Activated CD4-positive, alpha-beta T cell treated with anti-CD3 and anti-CD28 coated beads, Interleukin-2, amount 50 U/mL, for 4 hours (primary cell): ENCODE data around the gene SNX27.
"Not testable (repeated sequence)": the region's sequence is repeated elsewhere in the genome, so short reads cannot be mapped to it uniquely, and the experiment has no call there.

Experiments
- DNase-seq, 2 experiments: peaks; one replicate each; pipeline ENCODE4 v3.0.0-alpha.2; 2020

SNX27 gene

GRCh38 chr1:151611832-151612500 is at the start of gene SNX27:
SNX27 (plus strand) TSS chr1:151612050; CDS start chr1:151612202, 152 bp downstream.
- peak; percentile 87 to 89 for DNase-seq

- no peak for DNase-seq
These were observed 49.2 kb upstream of the SNX27 start for GRCh38 chr1:151562661-151563060.

GRCh38 chr1:151563376-151563775 is 48.5 kb upstream of the SNX27 start:
- DNase-seq, result no peak

- DNase-seq, result no peak
These were observed 46.2 kb upstream of the SNX27 start for GRCh38 chr1:151565502-151566189.

GRCh38 chr1:151568626-151569088 is 43.2 kb upstream of the SNX27 start:
- DNase-seq, result peak; percentile 17 to 27

- no peak for DNase-seq
These were observed 41.0 kb upstream of the SNX27 start for GRCh38 chr1:151570819-151571218.

GRCh38 chr1:151574575-151575529 is 37.0 kb upstream of the SNX27 start:
- peak in 1 of 2 experiments; percentile 4 for DNase-seq

- no peak for DNase-seq
These were observed 34.7 kb upstream of the SNX27 start for GRCh38 chr1:151577173-151577572.

GRCh38 chr1:151578941-151579340 is 32.9 kb upstream of the SNX27 start:
- no peak for DNase-seq

GRCh38 chr1:151579436-151580225 is 32.2 kb upstream of the SNX27 start:
- DNase-seq, result no peak

- DNase-seq, result no peak
These were observed 30.4 kb upstream of the SNX27 start for GRCh38 chr1:151581451-151581850.

GRCh38 chr1:151581921-151582320 is 29.9 kb upstream of the SNX27 start:
- DNase-seq, result no peak

GRCh38 chr1:151583796-151584195 is 28.1 kb upstream of the SNX27 start:
- no peak for DNase-seq

GRCh38 chr1:151584278-151584677 is 27.6 kb upstream of the SNX27 start:
- DNase-seq, result no peak

GRCh38 chr1:151584780-151585179 is 27.1 kb upstream of the SNX27 start:
- no peak for DNase-seq

- no peak for DNase-seq
These were observed 26.2 kb upstream of the SNX27 start for GRCh38 chr1:151585622-151586021.

- no peak for DNase-seq
These were observed 20.9 kb upstream of the SNX27 start for GRCh38 chr1:151590961-151591360.

- no peak for DNase-seq
These were observed 18.1 kb upstream of the SNX27 start for GRCh38 chr1:151593730-151594129.

- peak; percentile 83 to 85 for DNase-seq
These were observed 17.7 kb upstream of the SNX27 start for GRCh38 chr1:151594143-151594625.

- DNase-seq, result no peak
These were observed 15.5 kb upstream of the SNX27 start for GRCh38 chr1:151596166-151596953.

- DNase-seq, result not testable (repeated sequence)
These were observed 9.3 kb upstream of the SNX27 start for GRCh38 chr1:151602550-151602949.
